MCF 10A (cell line): ENCODE data around the gene MAPRE2. TPM values are rescaled to one million over a fixed set of nuclear protein-coding genes. Genes with fewer than 3 reads are reported as not detected.

Experiments
- BruUV-seq: library from RNA; stranded (reverse); fragments of 400-500 nt; replicated peaks from 2 replicates; lab custom pipeline; 2021; lab: Mats Ljungman, UMichigan
- CTCF ChIA-PET: fragments of 300-600 bp; sonication (Branson Sonifier 250); formaldehyde crosslinking; extraction: SDS; loops from one replicate; lab custom pipeline; 2021; ENCODE audit warnings: antibody characterized with exemption, inconsistent platforms; lab: Yijun Ruan, JAX
- POLR2A ChIA-PET: fragments of 300-600, 350-650 bp; sonication (Branson Sonifier 250); formaldehyde crosslinking; extraction: SDS; loops from one replicate; lab custom pipeline; 2020; ENCODE audit warnings: antibody characterized with exemption, inconsistent platforms; lab: Yijun Ruan, JAX
- DNase-seq: peaks from one replicate; pipeline ENCODE4 v3.0.0-alpha.2; 2018; ENCODE audit not compliant: unreplicated experiment
- H3K27ac Mint-ChIP-seq: one replicate; pipeline ENCODE4 v1.8.0; 2022; ENCODE audit warnings: mild to moderate bottlenecking, low read depth, mixed read lengths; ENCODE audit not compliant: unreplicated experiment
- H3K27me3 Mint-ChIP-seq: one replicate; pipeline ENCODE4 v1.8.0; 2022; ENCODE audit warnings: mixed read lengths; ENCODE audit not compliant: insufficient read depth, unreplicated experiment
- H3K36me3 Mint-ChIP-seq: one replicate; pipeline ENCODE4 v1.8.0; 2022; ENCODE audit warnings: mild to moderate bottlenecking, moderate library complexity, mixed read lengths; ENCODE audit not compliant: insufficient read depth, unreplicated experiment
- H3K4me1 Mint-ChIP-seq: one replicate; pipeline ENCODE4 v1.8.0; 2022; ENCODE audit warnings: mixed read lengths; ENCODE audit not compliant: insufficient read depth, unreplicated experiment
- H3K4me3 Mint-ChIP-seq: one replicate; pipeline ENCODE4 v1.8.0; 2022; ENCODE audit warnings: mild to moderate bottlenecking, moderate library complexity, mixed read lengths; ENCODE audit not compliant: unreplicated experiment
- H3K9me3 Mint-ChIP-seq: one replicate; pipeline ENCODE4 v1.8.0; 2022; ENCODE audit warnings: mixed read lengths; ENCODE audit not compliant: unreplicated experiment
- intact Hi-C: fragments of 100-400 bp; cut with micrococcal nuclease; formaldehyde crosslinking; loops from 2 replicates; pipeline ENCODE4 v1.14.1; 2022
- total RNA-seq: library from RNA; stranded (reverse); gene quantifications from 2 replicates; pipeline ENCODE4 v1.2.3, GENCODE V29; 2022
- TF ChIP-seq, protein P1 (sequence below): fragments of 200-600 bp; IDR thresholded peaks from one replicate; pipeline ENCODE4 v1.8.0; 2022; ENCODE audit warnings: antibody characterized with exemption, mild to moderate bottlenecking; ENCODE audit not compliant: unreplicated experiment

MAPRE2 gene
- total RNA-seq, 1 experiment from 2014 or later = 7.7 TPM

DNA sequence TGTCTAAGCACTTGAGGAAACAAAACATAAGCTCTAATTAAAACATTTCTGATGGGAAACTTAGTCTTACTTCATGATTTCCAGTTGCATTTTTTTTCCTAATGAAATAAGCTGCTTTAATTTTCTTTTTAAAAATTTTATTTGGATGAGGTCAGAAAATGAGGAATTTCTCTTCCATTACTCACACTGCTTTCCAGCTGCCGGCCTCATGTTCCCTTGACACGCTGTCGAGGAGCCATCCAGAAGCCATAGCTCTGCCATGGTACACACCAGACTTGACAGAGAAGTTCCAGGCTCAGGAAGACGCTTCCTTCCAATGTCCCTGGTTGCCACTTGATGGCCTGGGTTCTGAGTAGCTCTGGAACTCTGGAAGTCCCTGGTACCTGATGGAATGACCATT is 12.1 kb upstream of the MAPRE2 start:
- no peaks in the 10 kb centered on the region for H3K27me3 Mint-ChIP-seq
- TF ChIP-seq, protein P1, sequence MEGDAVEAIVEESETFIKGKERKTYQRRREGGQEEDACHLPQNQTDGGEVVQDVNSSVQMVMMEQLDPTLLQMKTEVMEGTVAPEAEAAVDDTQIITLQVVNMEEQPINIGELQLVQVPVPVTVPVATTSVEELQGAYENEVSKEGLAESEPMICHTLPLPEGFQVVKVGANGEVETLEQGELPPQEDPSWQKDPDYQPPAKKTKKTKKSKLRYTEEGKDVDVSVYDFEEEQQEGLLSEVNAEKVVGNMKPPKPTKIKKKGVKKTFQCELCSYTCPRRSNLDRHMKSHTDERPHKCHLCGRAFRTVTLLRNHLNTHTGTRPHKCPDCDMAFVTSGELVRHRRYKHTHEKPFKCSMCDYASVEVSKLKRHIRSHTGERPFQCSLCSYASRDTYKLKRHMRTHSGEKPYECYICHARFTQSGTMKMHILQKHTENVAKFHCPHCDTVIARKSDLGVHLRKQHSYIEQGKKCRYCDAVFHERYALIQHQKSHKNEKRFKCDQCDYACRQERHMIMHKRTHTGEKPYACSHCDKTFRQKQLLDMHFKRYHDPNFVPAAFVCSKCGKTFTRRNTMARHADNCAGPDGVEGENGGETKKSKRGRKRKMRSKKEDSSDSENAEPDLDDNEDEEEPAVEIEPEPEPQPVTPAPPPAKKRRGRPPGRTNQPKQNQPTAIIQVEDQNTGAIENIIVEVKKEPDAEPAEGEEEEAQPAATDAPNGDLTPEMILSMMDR = no peak
- POLR2A ChIA-PET = interaction anchor here (1.3 to 2.6 kb wide), 3 partner anchors 10 to 12 kb away, joined by 3 to 14 read pairs (median 4); partner anchors contain the start of gene MAPRE2
- H3K4me3 Mint-ChIP-seq = no peak overlapping the region
- CTCF ChIA-PET = interaction anchor here (0.6 to 3.5 kb wide), 5 partner anchors 20 to 148 kb away, joined by 3 to 27 read pairs (median 4); no protein-coding TSS in a partner anchor
- intact Hi-C loops = no loop called here
- no peak for DNase-seq
- H3K4me1 Mint-ChIP-seq = peaks cover 6% of the 10 kb centered on the region
- BruUV-seq = no TSS peak
- peaks cover 5% of the 10 kb centered on the region for H3K36me3 Mint-ChIP-seq
- no peak overlapping the region for H3K27ac Mint-ChIP-seq
- H3K9me3 Mint-ChIP-seq = no peaks in the 10 kb centered on the region

DNA sequence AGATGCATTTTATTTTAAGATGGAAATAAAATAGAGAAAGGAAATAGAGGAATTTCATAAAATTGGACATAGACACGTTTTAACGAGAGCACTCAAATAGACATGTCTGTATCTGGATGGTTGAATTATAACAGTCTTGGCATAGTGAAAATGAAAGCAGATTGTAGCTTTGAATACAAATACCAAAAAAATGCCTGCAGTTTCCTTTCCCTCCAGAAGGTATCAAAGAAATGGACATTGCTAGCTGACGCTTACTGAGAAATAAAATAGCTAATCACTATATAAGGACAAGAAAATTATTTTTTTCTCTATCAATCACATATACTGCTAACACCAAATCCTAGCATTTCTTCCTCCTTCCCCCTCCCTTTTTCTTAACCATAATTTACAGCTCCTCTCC is 11.4 kb upstream of the MAPRE2 start:
- peak overlapping the region; percentile 20 for H3K27ac Mint-ChIP-seq
- CTCF ChIA-PET = interaction anchor here (0.6 to 3.5 kb wide), 7 partner anchors 21 to 149 kb away, joined by 3 to 27 read pairs (median 4); no protein-coding TSS in a partner anchor
- POLR2A ChIA-PET = interaction anchor here (0.5 to 2.6 kb wide), 4 partner anchors 9 to 29 kb away, joined by 3 to 14 read pairs (median 4); partner anchors contain the start of gene MAPRE2
- no peak overlapping the region for H3K4me3 Mint-ChIP-seq
- intact Hi-C loops = no loop called here
- DNase-seq = no peak
- H3K36me3 Mint-ChIP-seq = peaks cover 5% of the 10 kb centered on the region
- TF ChIP-seq, protein P1 = no peak
- H3K9me3 Mint-ChIP-seq = no peaks in the 10 kb centered on the region
- BruUV-seq = no TSS peak
- no peaks in the 10 kb centered on the region for H3K27me3 Mint-ChIP-seq
- peaks cover 6% of the 10 kb centered on the region for H3K4me1 Mint-ChIP-seq

DNA sequence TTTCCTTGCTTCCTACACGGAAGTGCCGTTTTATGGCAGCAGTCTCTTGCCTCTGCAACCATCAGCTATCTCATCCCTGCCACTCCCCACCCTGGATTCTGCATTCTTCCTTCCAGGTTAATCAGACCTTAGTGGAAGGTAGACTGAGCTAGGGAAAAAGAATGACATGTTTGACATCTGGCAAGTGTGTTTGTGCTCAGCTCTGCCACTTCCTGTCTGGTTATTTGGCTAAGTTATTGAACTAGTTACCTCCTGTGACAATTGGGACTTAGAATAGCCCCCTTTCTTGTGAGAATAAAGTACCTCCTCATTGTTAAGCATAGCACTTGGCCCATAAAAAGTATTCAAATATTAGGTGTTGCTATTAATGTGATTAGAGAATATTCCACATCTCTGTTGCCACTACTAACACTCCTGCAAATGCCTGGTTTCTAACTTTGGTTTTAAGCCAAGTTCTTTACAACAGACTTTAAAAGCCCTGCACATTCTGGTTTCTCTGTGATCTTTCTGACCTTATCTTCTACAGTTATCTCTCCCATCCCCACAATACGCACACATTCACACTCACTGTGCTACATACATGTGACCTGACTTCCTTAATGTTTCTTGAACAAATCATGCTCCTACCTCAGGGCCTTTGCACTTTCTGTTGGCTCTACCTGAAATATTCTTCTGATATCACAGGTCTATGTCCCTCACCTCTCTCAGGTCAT is 10.8 kb upstream of the MAPRE2 start:
- DNase-seq = no peak
- no peaks in the 10 kb centered on the region for H3K9me3 Mint-ChIP-seq
- peaks cover 6% of the 10 kb centered on the region for H3K4me1 Mint-ChIP-seq
- BruUV-seq = no TSS peak
- H3K4me3 Mint-ChIP-seq = no peak overlapping the region
- peaks cover 5% of the 10 kb centered on the region for H3K36me3 Mint-ChIP-seq
- no peaks in the 10 kb centered on the region for H3K27me3 Mint-ChIP-seq
- intact Hi-C loops = no loop called here
- H3K27ac Mint-ChIP-seq = peak overlapping the region; percentile 20
- CTCF ChIA-PET = interaction anchor here (0.6 to 3.5 kb wide), 8 partner anchors 14 to 807 kb away, joined by 3 to 27 read pairs (median 4); no protein-coding TSS in a partner anchor
- TF ChIP-seq, protein P1 = no peak
- POLR2A ChIA-PET = interaction anchor here (0.5 to 2.6 kb wide), 3 partner anchors 8 to 29 kb away, joined by 4 to 14 read pairs (median 4); partner anchors contain the start of gene MAPRE2

DNA sequence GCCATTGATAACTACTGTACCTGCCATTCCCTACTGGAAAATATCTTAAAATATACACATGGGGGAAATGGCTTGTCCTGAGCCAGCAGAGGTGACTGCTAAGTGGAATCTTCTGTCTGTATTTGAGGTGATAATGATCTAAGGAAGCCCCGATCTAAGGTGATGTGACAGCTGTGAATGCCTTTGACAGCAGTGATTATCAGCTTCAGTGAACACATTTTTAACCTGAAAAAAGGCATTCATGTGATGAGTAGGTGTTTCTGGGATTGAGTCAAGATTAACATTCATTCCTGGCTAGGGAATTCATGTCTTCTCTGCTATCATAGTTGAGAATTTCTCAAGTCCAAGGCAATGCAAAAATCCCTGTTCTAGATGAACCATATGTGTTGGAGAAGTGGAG is 9.1 kb upstream of the MAPRE2 start:
- BruUV-seq = no TSS peak
- ChIA-PET POLR2A (interaction anchor here (0.9 kb wide), 1 partner anchor 9 kb away, joined by 4 read pairs; the partner anchor contains the start of gene MAPRE2), CTCF (interaction anchor here (0.6 to 0.7 kb wide), 2 partner anchors 25 to 53 kb away, joined by 3 to 4 read pairs; no protein-coding TSS in a partner anchor)
- Mint-ChIP-seq H3K4me3 (no peak overlapping the region), H3K9me3 (no peaks in the 10 kb centered on the region), H3K4me1 (peaks cover 6% of the 10 kb centered on the region), H3K36me3 (peaks cover 5% of the 10 kb centered on the region), H3K27me3 (no peaks in the 10 kb centered on the region), H3K27ac (no peak overlapping the region)
- intact Hi-C loops = no loop called here
- TF ChIP-seq, protein P1 = no peak
- no peak for DNase-seq
